Dendritic cell treated with granulocyte-macrophage colony-stimulating factor and Interleukin-4, amounts not matched to agents 40 ng/mL and 50 ng/mL, for 4 days (primary cell): ENCODE data around the gene GPAM.
A peak's percentile ranks its signal among the peaks of the same experiment; 100 is the strongest.

ENCODE experiments used
- H3K27ac Mint-ChIP-seq: one replicate; pipeline ENCODE4 v1.8.0; 2022; ENCODE audit warnings: mild to moderate bottlenecking, mixed read lengths
- H3K27me3 Mint-ChIP-seq: one replicate; pipeline ENCODE4 v1.8.0; 2022; ENCODE audit warnings: mild to moderate bottlenecking, mixed read lengths
- H3K36me3 Mint-ChIP-seq: one replicate; pipeline ENCODE4 v1.8.0; 2022; ENCODE audit warnings: low read depth, mixed read lengths
- H3K4me1 Mint-ChIP-seq: one replicate; pipeline ENCODE4 v1.8.0; 2022; ENCODE audit warnings: low read depth, mixed read lengths
- H3K4me3 Mint-ChIP-seq: one replicate; pipeline ENCODE4 v1.8.0; 2022; ENCODE audit warnings: mild to moderate bottlenecking, moderate library complexity, mixed read lengths
- H3K9me3 Mint-ChIP-seq: one replicate; pipeline ENCODE4 v1.8.0; 2022; ENCODE audit warnings: mixed read lengths
- intact Hi-C: fragments of 100-400 bp; cut with micrococcal nuclease; formaldehyde crosslinking; loops from one replicate; pipeline ENCODE4 v1.15.0; 2022

GPAM gene

GRCh38 chr10:112184052-112184371, 447 bp upstream of the GPAM start:
- peaks cover 23% of the 10 kb centered on the region for H3K27me3 Mint-ChIP-seq
- peak overlapping the region; percentile 91 for H3K27ac Mint-ChIP-seq
- H3K4me1 Mint-ChIP-seq: peaks cover 21% of the 10 kb centered on the region
- peaks cover 11% of the 10 kb centered on the region for H3K9me3 Mint-ChIP-seq
- H3K36me3 Mint-ChIP-seq: peaks cover 20% of the 10 kb centered on the region
- intact Hi-C loops: loop anchor here (5.0 to 10.0 kb wide), 2 partner anchors 263 to 1991 kb away; partner anchors contain the start of genes CCDC186, TDRD1, VTI1A and ZDHHC6
- H3K4me3 Mint-ChIP-seq: peak overlapping the region; percentile 94

GRCh38 chr10:112182784-112183328, 709 bp downstream of the GPAM start:
- Mint-ChIP-seq H3K4me1 (peaks cover 21% of the 10 kb centered on the region), H3K27me3 (peaks cover 17% of the 10 kb centered on the region), H3K36me3 (peaks cover 30% of the 10 kb centered on the region), H3K4me3 (peak overlapping the region; percentile 94), H3K27ac (peak overlapping the region; percentile 91), H3K9me3 (peaks cover 11% of the 10 kb centered on the region)
- intact Hi-C loops: loop anchor here (5.0 to 10.0 kb wide), 2 partner anchors 264 to 1992 kb away; partner anchors contain the start of genes CCDC186, TDRD1, VTI1A and ZDHHC6

- Mint-ChIP-seq H3K27me3 (no peaks in the 10 kb centered on the region), H3K4me3 (no peak overlapping the region), H3K9me3 (no peaks in the 10 kb centered on the region), H3K27ac (no peak overlapping the region), H3K36me3 (peaks cover 59% of the 10 kb centered on the region), H3K4me1 (no peaks in the 10 kb centered on the region)
- intact Hi-C loops: no loop called here
Measured at GRCh38 chr10:112177247-112177646, 6.3 kb downstream of the GPAM start.

GRCh38 chr10:112176543-112176942, 7.0 kb downstream of the GPAM start:
- Mint-ChIP-seq H3K4me3 (no peak overlapping the region), H3K27me3 (no peaks in the 10 kb centered on the region), H3K9me3 (no peaks in the 10 kb centered on the region), H3K36me3 (peaks cover 66% of the 10 kb centered on the region), H3K4me1 (no peaks in the 10 kb centered on the region), H3K27ac (no peak overlapping the region)
- intact Hi-C loops: no loop called here

- no peak overlapping the region for H3K4me3 Mint-ChIP-seq
- H3K36me3 Mint-ChIP-seq: peaks cover 77% of the 10 kb centered on the region
- H3K4me1 Mint-ChIP-seq: no peaks in the 10 kb centered on the region
- intact Hi-C loops: no loop called here
- no peaks in the 10 kb centered on the region for H3K27me3 Mint-ChIP-seq
- H3K9me3 Mint-ChIP-seq: no peaks in the 10 kb centered on the region
- no peak overlapping the region for H3K27ac Mint-ChIP-seq
Measured at GRCh38 chr10:112175409-112175808, 8.2 kb downstream of the GPAM start.

- H3K36me3 Mint-ChIP-seq: peaks cover 70% of the 10 kb centered on the region
- H3K4me3 Mint-ChIP-seq: no peak overlapping the region
- H3K4me1 Mint-ChIP-seq: no peaks in the 10 kb centered on the region
- intact Hi-C loops: no loop called here
- H3K27ac Mint-ChIP-seq: no peak overlapping the region
- H3K9me3 Mint-ChIP-seq: no peaks in the 10 kb centered on the region
- H3K27me3 Mint-ChIP-seq: no peaks in the 10 kb centered on the region
Measured at GRCh38 chr10:112173206-112173605, 10.4 kb downstream of the GPAM start.

- no peaks in the 10 kb centered on the region for H3K9me3 Mint-ChIP-seq
- H3K27me3 Mint-ChIP-seq: no peaks in the 10 kb centered on the region
- intact Hi-C loops: no loop called here
- peaks cover 75% of the 10 kb centered on the region for H3K36me3 Mint-ChIP-seq
- H3K4me1 Mint-ChIP-seq: no peaks in the 10 kb centered on the region
- no peak overlapping the region for H3K27ac Mint-ChIP-seq
- no peak overlapping the region for H3K4me3 Mint-ChIP-seq
Measured at GRCh38 chr10:112168733-112169132, 14.8 kb downstream of the GPAM start.

GRCh38 chr10:112166800-112167199, 16.8 kb downstream of the GPAM start:
- Mint-ChIP-seq H3K27ac (no peak overlapping the region), H3K9me3 (no peaks in the 10 kb centered on the region), H3K4me1 (no peaks in the 10 kb centered on the region), H3K27me3 (no peaks in the 10 kb centered on the region), H3K36me3 (peaks cover 77% of the 10 kb centered on the region), H3K4me3 (no peak overlapping the region)
- intact Hi-C loops: no loop called here

- intact Hi-C loops: no loop called here
- H3K27me3 Mint-ChIP-seq: no peaks in the 10 kb centered on the region
- H3K36me3 Mint-ChIP-seq: peaks cover 86% of the 10 kb centered on the region
- H3K4me3 Mint-ChIP-seq: no peak overlapping the region
- no peaks in the 10 kb centered on the region for H3K4me1 Mint-ChIP-seq
- peaks cover 13% of the 10 kb centered on the region for H3K9me3 Mint-ChIP-seq
- no peak overlapping the region for H3K27ac Mint-ChIP-seq
Measured at GRCh38 chr10:112161757-112162518, 21.6 kb downstream of the GPAM start.

- Mint-ChIP-seq H3K27me3 (no peaks in the 10 kb centered on the region), H3K4me1 (no peaks in the 10 kb centered on the region), H3K4me3 (no peak overlapping the region), H3K9me3 (peaks cover 13% of the 10 kb centered on the region), H3K27ac (no peak overlapping the region), H3K36me3 (peaks cover 90% of the 10 kb centered on the region)
- intact Hi-C loops: no loop called here
Measured at GRCh38 chr10:112160834-112161233, 22.7 kb downstream of the GPAM start.

- intact Hi-C loops: no loop called here
- Mint-ChIP-seq H3K27ac (no peak overlapping the region), H3K4me1 (no peaks in the 10 kb centered on the region), H3K27me3 (no peaks in the 10 kb centered on the region), H3K9me3 (peaks cover 13% of the 10 kb centered on the region), H3K36me3 (peaks cover 87% of the 10 kb centered on the region), H3K4me3 (no peak overlapping the region)
Measured at GRCh38 chr10:112159469-112159868, 24.1 kb downstream of the GPAM start.

GRCh38 chr10:112151524-112152039, 32.0 kb downstream of the GPAM start:
- no peaks in the 10 kb centered on the region for H3K4me1 Mint-ChIP-seq
- no peak overlapping the region for H3K27ac Mint-ChIP-seq
- H3K27me3 Mint-ChIP-seq: no peaks in the 10 kb centered on the region
- peaks cover 31% of the 10 kb centered on the region for H3K36me3 Mint-ChIP-seq
- intact Hi-C loops: no loop called here
- H3K4me3 Mint-ChIP-seq: no peak overlapping the region
- no peaks in the 10 kb centered on the region for H3K9me3 Mint-ChIP-seq

- Mint-ChIP-seq H3K4me1 (no peaks in the 10 kb centered on the region), H3K36me3 (peaks cover 14% of the 10 kb centered on the region), H3K27ac (no peak overlapping the region), H3K9me3 (no peaks in the 10 kb centered on the region), H3K4me3 (no peak overlapping the region), H3K27me3 (no peaks in the 10 kb centered on the region)
- intact Hi-C loops: no loop called here
Measured at GRCh38 chr10:112148331-112148730, 35.2 kb downstream of the GPAM start.

- Mint-ChIP-seq H3K27me3 (no peaks in the 10 kb centered on the region), H3K9me3 (no peaks in the 10 kb centered on the region), H3K27ac (no peak overlapping the region), H3K36me3 (peaks cover 7% of the 10 kb centered on the region), H3K4me1 (no peaks in the 10 kb centered on the region), H3K4me3 (no peak overlapping the region)
- intact Hi-C loops: no loop called here
Measured at GRCh38 chr10:112146799-112147198, 36.8 kb downstream of the GPAM start.
